HCT116 (cell line): ENCODE results near the gene MBNL2. TPM values are rescaled to one million over a fixed set of nuclear protein-coding genes. Genes with fewer than 3 reads are reported as not detected.

Source experiments
- ATAC-seq: fragments of 200-7000 bp; cut with Tn5 transposase; 2 replicates; pipeline ENCODE4 v1.9.1; 2020; ENCODE audit warnings: mild to moderate bottlenecking, moderate library complexity
- BruUV-seq: library from RNA; stranded (reverse); fragments of 400-500 nt; replicated peaks from 2 replicates; lab custom pipeline; 2021; lab: Mats Ljungman, UMichigan
- CTCF ChIA-PET: fragments of 300-600 bp; sonication (Branson Sonifier 250); formaldehyde crosslinking; loops from one replicate; lab custom pipeline; 2021; ENCODE audit warnings: antibody characterized with exemption; lab: Charles Lee
- POLR2A ChIA-PET: fragments of 300-600, 350-600 bp; sonication (Branson Sonifier 250); formaldehyde crosslinking; loops from one replicate; lab custom pipeline; 2021; ENCODE audit warnings: antibody characterized with exemption; lab: Charles Lee
- RAD21 ChIA-PET, 2 experiments: fragments of 300-600 bp; sonication (Branson Sonifier 250); formaldehyde crosslinking; loops; one replicate each; lab custom pipeline; 2023; ENCODE audit warnings: low total read pairs in 2 of 2; ENCODE audit not compliant: uncharacterized antibody in 2 of 2, unreplicated experiment in 2 of 2, low non-redundant PET in 1 of 2; lab: Charles Lee
- DNase-seq: peaks from one replicate; pipeline ENCODE4 v3.0.0-alpha.2; 2010; ENCODE audit warnings: low read depth, low spot score
- H2AFZ ChIP-seq: fragments of 200-600 bp; shearing (Covaris generic), sonication (generic); 2 replicates; pipeline ENCODE4 v1.6.1; 2017; ENCODE audit warnings: low read depth, mixed run types, mixed read lengths, antibody characterized with exemption, low read length; ENCODE audit not compliant: poor library complexity, severe bottlenecking
- H3K27ac ChIP-seq: 2 replicates; pipeline ENCODE4 v1.5.1; 2012; ENCODE audit warnings: low read depth, low read length
- H3K27me3 ChIP-seq: fragments of 200-600 bp; sonication (generic); 2 replicates; pipeline ENCODE4 v1.6.1; 2016; ENCODE audit warnings: mixed run types, low read length, mixed read lengths; ENCODE audit not compliant: insufficient read depth
- H3K36me3 ChIP-seq, 2 experiments: fragments of 200-500 bp in 1 of 2; fragments of 200-600 bp in 1 of 2; sonication (Bioruptor generic) in 1 of 2; sonication (generic) in 1 of 2; 2 replicates each; pipeline versions ENCODE4 v1.5.1 to v1.6.1; 2014 to 2016; ENCODE audit warnings: low read length in 2 of 2, inconsistent platforms in 1 of 2, mixed read lengths in 1 of 2, mixed run types in 1 of 2; ENCODE audit not compliant: insufficient read depth in 2 of 2, control insufficient read depth in 1 of 2
- H3K4me1 ChIP-seq, 2 experiments: fragments of 200-600 bp in 1 of 2; sonication (generic) in 1 of 2; 2 replicates each; pipeline versions ENCODE4 v1.5.1 to v1.6.1; 2012 to 2017; ENCODE audit warnings: low read length in 2 of 2, inconsistent platforms in 1 of 2, mild to moderate bottlenecking in 1 of 2, mixed read lengths in 1 of 2, mixed run types in 1 of 2, moderate library complexity in 1 of 2; ENCODE audit not compliant: insufficient read depth in 2 of 2, control insufficient read depth in 1 of 2
- H3K4me2 ChIP-seq: fragments of 200-600 bp; sonication (generic); 2 replicates; pipeline ENCODE4 v1.6.1; 2017; ENCODE audit warnings: mixed run types, low read length, mixed read lengths
- H3K4me3 ChIP-seq, 2 experiments: fragments of 200-600 bp in 1 of 2; sonication (generic) in 1 of 2; replicated peaks in 1 of 2; 2 replicates each; pipeline ENCODE4 v1.5.1; 2011 to 2016; ENCODE audit warnings: low read length in 2 of 2, control low read depth in 1 of 2, low read depth in 1 of 2, mild to moderate bottlenecking in 1 of 2, mixed read lengths in 1 of 2, mixed run types in 1 of 2
- H3K79me2 ChIP-seq: fragments of 200-600 bp; sonication (generic); 2 replicates; pipeline ENCODE4 v1.6.1; 2017; ENCODE audit warnings: mild to moderate bottlenecking, mixed run types, low read length, moderate library complexity, mixed read lengths; ENCODE audit not compliant: insufficient read depth
- H3K9ac ChIP-seq: fragments of 200-600 bp; sonication (generic); 2 replicates; pipeline ENCODE4 v1.6.1; 2016; ENCODE audit warnings: low read length, mixed read lengths
- H3K9me2 ChIP-seq: fragments of 200-600 bp; sonication (generic), shearing (Covaris generic); 2 replicates; pipeline ENCODE4 v1.6.1; 2017; ENCODE audit warnings: mixed run types, mild to moderate bottlenecking, moderate library complexity; ENCODE audit not compliant: insufficient read depth
- H3K9me3 ChIP-seq, 2 experiments: fragments of 200-500 bp in 1 of 2; fragments of 200-600 bp in 1 of 2; sonication (Bioruptor generic) in 1 of 2; sonication (generic) in 1 of 2; 2 replicates each; pipeline ENCODE4 v1.6.1; 2014 to 2017; ENCODE audit warnings: low read length in 2 of 2, mixed read lengths in 2 of 2, inconsistent platforms in 1 of 2, low read depth in 1 of 2, mild to moderate bottlenecking in 1 of 2, mixed run types in 1 of 2, moderate library complexity in 1 of 2; ENCODE audit not compliant: control insufficient read depth in 1 of 2, insufficient read depth in 1 of 2
- H4K20me1 ChIP-seq: fragments of 200-600 bp; sonication (generic), shearing (Covaris generic); 2 replicates; pipeline ENCODE4 v1.6.1; 2017; ENCODE audit warnings: mixed run types, mild to moderate bottlenecking, moderate library complexity; ENCODE audit not compliant: insufficient read depth
- ATF3 ChIP-seq: IDR thresholded peaks from 2 replicates; pipeline ENCODE4 v1.6.1; 2012
- CBX3 ChIP-seq: IDR thresholded peaks from 2 replicates; pipeline ENCODE4 v1.6.1; 2012; ENCODE audit warnings: low read depth
- CEBPB ChIP-seq: IDR thresholded peaks from 2 replicates; pipeline ENCODE4 v1.6.1; 2012; ENCODE audit warnings: low read depth
- EGR1 ChIP-seq: IDR thresholded peaks from 2 replicates; pipeline ENCODE4 v1.6.1; 2012; ENCODE audit warnings: low read depth
- ELF1 ChIP-seq: IDR thresholded peaks from 2 replicates; pipeline ENCODE4 v1.6.1; 2012; ENCODE audit warnings: low read depth, borderline replicate concordance
- EZH2 ChIP-seq: fragments of 200-600 bp; sonication (generic); IDR thresholded peaks from 2 replicates; pipeline ENCODE4 v1.6.1; 2017; ENCODE audit warnings: antibody characterized with exemption, mixed run types
- EZH2phosphoT487 ChIP-seq: fragments of 200-600 bp; IDR thresholded peaks from 2 replicates; pipeline ENCODE4 v1.6.1; 2018; ENCODE audit warnings: antibody characterized with exemption, borderline replicate concordance
- FOSL1 ChIP-seq: IDR thresholded peaks from 2 replicates; pipeline ENCODE4 v1.6.1; 2012; ENCODE audit warnings: low read depth
- MAX ChIP-seq: IDR thresholded peaks from 2 replicates; pipeline ENCODE4 v1.6.1; 2012
- POLR2A ChIP-seq: IDR thresholded peaks from 2 replicates; pipeline ENCODE4 v1.7.0; 2011; ENCODE audit warnings: borderline replicate concordance; ENCODE audit not compliant: insufficient read depth, insufficient read length; ENCODE audit errors: extremely low read depth
- SIN3A ChIP-seq: IDR thresholded peaks from 2 replicates; pipeline ENCODE4 v1.6.1; 2012; ENCODE audit warnings: low read depth
- SP1 ChIP-seq: IDR thresholded peaks from 2 replicates; pipeline ENCODE4 v1.6.1; 2012; ENCODE audit warnings: low read depth
- SRF ChIP-seq: IDR thresholded peaks from 2 replicates; pipeline ENCODE4 v1.6.1; 2012; ENCODE audit warnings: low read depth
- TCF7L2 ChIP-seq: IDR thresholded peaks from 2 replicates; pipeline ENCODE4 v1.7.0; 2011; ENCODE audit warnings: borderline replicate concordance, inconsistent platforms; ENCODE audit not compliant: insufficient read depth, insufficient read length; ENCODE audit errors: extremely low read depth
- YY1 ChIP-seq: IDR thresholded peaks from 2 replicates; pipeline ENCODE4 v1.6.1; 2011; ENCODE audit warnings: low read length, low read depth, moderate library complexity, mild to moderate bottlenecking; ENCODE audit not compliant: insufficient replicate concordance; ENCODE audit errors: extremely low read depth
- ZFX ChIP-seq: fragments of 450-650 bp; IDR thresholded peaks from 2 replicates; pipeline ENCODE4 v1.6.1; 2017
- ZNF274 ChIP-seq: fragments of 200-500 bp; sonication (Bioruptor generic); IDR thresholded peaks from 2 replicates; pipeline ENCODE4 v1.6.1; 2014; ENCODE audit warnings: mild to moderate bottlenecking, low read depth, low read length, inconsistent platforms
- intact Hi-C: fragments of 100-400 bp; cut with micrococcal nuclease; formaldehyde crosslinking; loops from 2 replicates; pipeline ENCODE4 v1.10.0; 2022
- total RNA-seq: library from RNA; stranded (reverse); gene quantifications from one replicate; pipeline ENCODE4 v1.2.1, GENCODE V29; 2021; ENCODE audit not compliant: unreplicated experiment
- TF ChIP-seq, protein P1 (sequence below), 3 experiments: fragments of 200-600 bp in 1 of 3; sonication (generic) in 1 of 3; IDR thresholded peaks in 2 of 3; conservative IDR thresholded peaks in 1 of 3; 2 replicates each; pipeline ENCODE4 v1.5.1; 2012 to 2017; ENCODE audit warnings: low read depth in 2 of 3, low read length in 2 of 3, antibody characterized with exemption in 1 of 3, borderline replicate concordance in 1 of 3, control low read depth in 1 of 3, mild to moderate bottlenecking in 1 of 3, mixed read lengths in 1 of 3, mixed run types in 1 of 3, moderate library complexity in 1 of 3; ENCODE audit not compliant: insufficient read depth in 1 of 3

MBNL2 gene
- total RNA-seq, 1 experiment from 2014 or later: 73.9 TPM

DNA sequence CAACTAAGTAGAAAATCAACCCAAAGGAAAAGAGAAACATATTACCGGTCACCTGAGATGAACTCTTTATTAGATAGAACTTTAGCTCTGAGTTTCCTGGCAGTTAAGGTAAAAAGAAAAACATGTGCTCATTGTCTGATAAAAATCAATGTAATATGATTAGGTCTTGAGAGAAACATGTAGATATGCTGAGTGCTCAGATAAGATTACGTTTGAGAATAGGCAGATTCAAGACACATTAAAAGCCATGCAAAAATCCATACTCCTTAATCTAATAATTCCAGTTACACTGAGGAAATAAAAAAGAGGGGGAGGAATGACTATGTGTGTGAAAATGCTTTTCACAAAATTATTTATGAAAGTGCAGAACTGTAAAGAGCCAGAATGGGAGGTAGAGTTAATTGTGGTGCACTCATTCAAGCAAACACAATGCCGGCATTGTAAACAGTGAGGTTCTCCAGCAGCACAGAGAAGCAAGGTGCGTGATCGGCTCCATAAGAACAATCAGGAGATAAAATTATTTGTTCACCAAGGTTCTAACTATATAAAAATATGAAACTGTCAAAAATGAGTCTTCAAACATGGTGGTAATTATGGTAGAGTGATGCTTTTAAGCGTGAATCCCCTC is 88.8 kb downstream of the MBNL2 start:
- H3K79me2 ChIP-seq: peaks cover 38% of the 10 kb centered on the region; the same call in 1 of the 2 replicates
- ChIA-PET CTCF (no interaction called here), RAD21 (no interaction called here), POLR2A (no interaction called here)
- no peaks in the 10 kb centered on the region for H4K20me1 ChIP-seq
- ATAC-seq (no peak), DNase-seq (no peak)
- no peaks in the 10 kb centered on the region for H3K9me3 ChIP-seq
- no peak overlapping the region for H3K4me2 ChIP-seq
- H3K9ac ChIP-seq: no peak overlapping the region
- no peaks in the 10 kb centered on the region for H3K27me3 ChIP-seq
- no peaks in the 10 kb centered on the region for H3K9me2 ChIP-seq
- peaks cover 35 to 36% of the 10 kb centered on the region in 2 experiments for H3K4me1 ChIP-seq
- intact Hi-C loops: no loop called here
- no TSS peak for BruUV-seq
- H3K27ac ChIP-seq: no peak overlapping the region
- H2AFZ ChIP-seq: no peak overlapping the region
- H3K4me3 ChIP-seq: no peak overlapping the region
- TF ChIP-seq FOSL1: no peak
- no peaks in the 10 kb centered on the region for H3K36me3 ChIP-seq

- no peaks in the 10 kb centered on the region for H3K36me3 ChIP-seq
- POLR2A ChIA-PET: no interaction called here
- H3K9me3 ChIP-seq: no peaks in the 10 kb centered on the region
- no peak overlapping the region for H3K4me3 ChIP-seq
- no peak overlapping the region for H2AFZ ChIP-seq
- no peak overlapping the region for H3K4me2 ChIP-seq
- intact Hi-C loops: no loop called here
- no peak for DNase-seq
- H3K4me1 ChIP-seq: peaks cover 24 to 26% of the 10 kb centered on the region in 2 experiments
- no peaks in the 10 kb centered on the region for H4K20me1 ChIP-seq
- no peaks in the 10 kb centered on the region for H3K9me2 ChIP-seq
- CTCF ChIA-PET: no interaction called here
- TF ChIP-seq YY1: no peak
- TF ChIP-seq SIN3A: no peak
- no peak for TF ChIP-seq ELF1
- no peak for TF ChIP-seq CBX3
- no peak for TF ChIP-seq ZNF274
- no peak for TF ChIP-seq SRF
- no peak for TF ChIP-seq CEBPB
- no peak for TF ChIP-seq EGR1
- no peak for TF ChIP-seq EZH2
- TF ChIP-seq, protein P1, sequence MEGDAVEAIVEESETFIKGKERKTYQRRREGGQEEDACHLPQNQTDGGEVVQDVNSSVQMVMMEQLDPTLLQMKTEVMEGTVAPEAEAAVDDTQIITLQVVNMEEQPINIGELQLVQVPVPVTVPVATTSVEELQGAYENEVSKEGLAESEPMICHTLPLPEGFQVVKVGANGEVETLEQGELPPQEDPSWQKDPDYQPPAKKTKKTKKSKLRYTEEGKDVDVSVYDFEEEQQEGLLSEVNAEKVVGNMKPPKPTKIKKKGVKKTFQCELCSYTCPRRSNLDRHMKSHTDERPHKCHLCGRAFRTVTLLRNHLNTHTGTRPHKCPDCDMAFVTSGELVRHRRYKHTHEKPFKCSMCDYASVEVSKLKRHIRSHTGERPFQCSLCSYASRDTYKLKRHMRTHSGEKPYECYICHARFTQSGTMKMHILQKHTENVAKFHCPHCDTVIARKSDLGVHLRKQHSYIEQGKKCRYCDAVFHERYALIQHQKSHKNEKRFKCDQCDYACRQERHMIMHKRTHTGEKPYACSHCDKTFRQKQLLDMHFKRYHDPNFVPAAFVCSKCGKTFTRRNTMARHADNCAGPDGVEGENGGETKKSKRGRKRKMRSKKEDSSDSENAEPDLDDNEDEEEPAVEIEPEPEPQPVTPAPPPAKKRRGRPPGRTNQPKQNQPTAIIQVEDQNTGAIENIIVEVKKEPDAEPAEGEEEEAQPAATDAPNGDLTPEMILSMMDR (IDR thresholded peaks at IDR 0.05 in 2 of 3, conservative IDR thresholded peaks at IDR 0.05 in 1 of 3; ENCODE audit: borderline replicate concordance in 1 of 3, insufficient read depth in 1 of 3, low read depth in 2 of 3, low read length in 2 of 3): no peak
- no peak for TF ChIP-seq TCF7L2
- no peak for TF ChIP-seq EZH2phosphoT487
- TF ChIP-seq POLR2A: no peak
- no peak for TF ChIP-seq MAX
- TF ChIP-seq ZFX: no peak
- no peak for TF ChIP-seq FOSL1
- TF ChIP-seq ATF3: no peak
- TF ChIP-seq SP1: no peak
- TF ChIP-seq, all 23 proteins: peak for 0
- H3K9ac ChIP-seq: no peak overlapping the region
- H3K79me2 ChIP-seq: peaks cover 33% of the 10 kb centered on the region; the same call in 1 of the 2 replicates
- H3K27ac ChIP-seq: no peak overlapping the region
- H3K27me3 ChIP-seq: no peaks in the 10 kb centered on the region
- no peak for ATAC-seq
- BruUV-seq: no TSS peak
- RAD21 ChIA-PET: no interaction called here
Observed at GRCh38 chr13:97311956-97312355, 89.8 kb downstream of the MBNL2 start.
